ENCODE data around the gene DR1.

The DR1 gene

GRCh38 chr1:93344484-93344883 is 1.2 kb upstream of the DR1 start:
- peak overlapping the region; percentile 83 for H3K4me3 ChIP-seq (ENCODE audit: low read depth, low read length)
- TF ChIP-seq POLR2A (IDR thresholded peaks at IDR 0.05; ENCODE audit: extremely low read depth, insufficient read length) = no peak
- no peak for TF ChIP-seq CTCF (IDR thresholded peaks at IDR 0.05; ENCODE audit: low read depth, low read length)
- no peak for TF ChIP-seq MYC (IDR thresholded peaks at IDR 0.05; ENCODE audit: low read depth, low read length)
- no peak for TF ChIP-seq MAX (IDR thresholded peaks at IDR 0.05; ENCODE audit: low read depth, low read length)
- DNase-seq (ENCODE audit: low read depth) = no peak

- peak; percentile 59 for DNase-seq (ENCODE audit: low read depth)
- peak overlapping the region; percentile 83 for H3K4me3 ChIP-seq (ENCODE audit: low read depth, low read length)
- TF ChIP-seq CTCF (IDR thresholded peaks at IDR 0.05; ENCODE audit: low read depth, low read length) (no peak), POLR2A (IDR thresholded peaks at IDR 0.05; ENCODE audit: extremely low read depth, insufficient read length) (no peak), MYC (IDR thresholded peaks at IDR 0.05; ENCODE audit: low read depth, low read length) (no peak), MAX (IDR thresholded peaks at IDR 0.05; ENCODE audit: low read depth, low read length) (no peak)
These were observed 648 bp upstream of the DR1 start for GRCh38 chr1:93344886-93345632.

- TF ChIP-seq CTCF (IDR thresholded peaks at IDR 0.05; ENCODE audit: low read depth, low read length) = no peak
- no peak for TF ChIP-seq POLR2A (IDR thresholded peaks at IDR 0.05; ENCODE audit: extremely low read depth, insufficient read length)
- TF ChIP-seq MAX (IDR thresholded peaks at IDR 0.05; ENCODE audit: low read depth, low read length) = peak; percentile 39; the same call in 1 of the 2 replicates
- TF ChIP-seq MYC (IDR thresholded peaks at IDR 0.05; ENCODE audit: low read depth, low read length) = peak; percentile 27; the same call in 1 of the 2 replicates
- DNase-seq (ENCODE audit: low read depth) = peak; percentile 60
- H3K4me3 ChIP-seq (ENCODE audit: low read depth, low read length) = peak overlapping the region; percentile 83
These were observed 800 bp downstream of the DR1 start for GRCh38 chr1:93346421-93346993.

- peak overlapping the region; percentile 83 for H3K4me3 ChIP-seq (ENCODE audit: low read depth, low read length)
- no peak for DNase-seq (ENCODE audit: low read depth)
- TF ChIP-seq MYC (IDR thresholded peaks at IDR 0.05; ENCODE audit: low read depth, low read length) (no peak), POLR2A (IDR thresholded peaks at IDR 0.05; ENCODE audit: extremely low read depth, insufficient read length) (no peak), MAX (IDR thresholded peaks at IDR 0.05; ENCODE audit: low read depth, low read length) (no peak), CTCF (IDR thresholded peaks at IDR 0.05; ENCODE audit: low read depth, low read length) (no peak)
These were observed 1.7 kb downstream of the DR1 start for GRCh38 chr1:93347334-93347899.

- H3K4me3 ChIP-seq (ENCODE audit: low read depth, low read length) = peak overlapping the region; percentile 83
These were observed 2.5 kb downstream of the DR1 start for GRCh38 chr1:93348104-93348728.

More at GRCh38 chr1:93348104-93348728, 2.5 kb downstream of the DR1 start:
- no peak for TF ChIP-seq MYC (IDR thresholded peaks at IDR 0.05; ENCODE audit: low read depth, low read length)
- TF ChIP-seq CTCF (IDR thresholded peaks at IDR 0.05; ENCODE audit: low read depth, low read length) = no peak
- no peak for TF ChIP-seq POLR2A (IDR thresholded peaks at IDR 0.05; ENCODE audit: extremely low read depth, insufficient read length)
- TF ChIP-seq MAX (IDR thresholded peaks at IDR 0.05; ENCODE audit: low read depth, low read length) = no peak
- no peak for DNase-seq (ENCODE audit: low read depth)
